ES-I3 (cell line): ENCODE data around the gene RTP1.
A peak's percentile ranks its signal among the peaks of the same experiment; 100 is the strongest.
"Not testable (repeated sequence)": the region's sequence is repeated elsewhere in the genome, so short reads cannot be mapped to it uniquely, and the experiment has no call there.

Experiments used
- H3K36me3 ChIP-seq: 2 replicates; pipeline ENCODE4 v1.6.1; 2013; ENCODE audit warnings: mild to moderate bottlenecking, low read length, control low read depth, moderate library complexity; ENCODE audit not compliant: insufficient read depth
- H3K4me1 ChIP-seq: 2 replicates; pipeline ENCODE4 v1.6.1; 2013; ENCODE audit warnings: mild to moderate bottlenecking, control low read depth, low read length; ENCODE audit not compliant: insufficient read depth
- H3K9ac ChIP-seq: 2 replicates; pipeline ENCODE4 v1.6.1; 2013; ENCODE audit warnings: low read depth, mild to moderate bottlenecking, low read length, moderate library complexity
- H3K9me3 ChIP-seq: 2 replicates; pipeline ENCODE4 v1.6.1; 2013; ENCODE audit warnings: mild to moderate bottlenecking, low read length, moderate library complexity; ENCODE audit not compliant: control insufficient read depth, insufficient read depth

RTP1 gene

GRCh38 chr3:187185759-187186158, 11.5 kb upstream of the RTP1 start:
- H3K36me3 ChIP-seq = no peaks in the 10 kb centered on the region
- H3K4me1 ChIP-seq = peaks cover 62% of the 10 kb centered on the region
- no peaks in the 10 kb centered on the region for H3K9me3 ChIP-seq
- peak overlapping the region; percentile 34; the same call in 1 of the 2 replicates for H3K9ac ChIP-seq

- Histone ChIP-seq H3K9ac (peak overlapping the region; percentile 14; the same call in 1 of the 2 replicates), H3K9me3 (no peaks in the 10 kb centered on the region), H3K4me1 (peaks cover 60% of the 10 kb centered on the region), H3K36me3 (no peaks in the 10 kb centered on the region)
Observed at GRCh38 chr3:187186375-187186774, 10.9 kb upstream of the RTP1 start.

GRCh38 chr3:187186801-187187421, 10.4 kb upstream of the RTP1 start:
- no peaks in the 10 kb centered on the region for H3K9me3 ChIP-seq
- H3K36me3 ChIP-seq = no peaks in the 10 kb centered on the region
- peaks cover 54% of the 10 kb centered on the region for H3K4me1 ChIP-seq
- H3K9ac ChIP-seq = peak overlapping the region; percentile 14; the same call in 1 of the 2 replicates

GRCh38 chr3:187188931-187189330, 8.4 kb upstream of the RTP1 start:
- Histone ChIP-seq H3K4me1 (peaks cover 35% of the 10 kb centered on the region), H3K9me3 (no peaks in the 10 kb centered on the region; the same call in 1 of the 2 replicates), H3K36me3 (no peaks in the 10 kb centered on the region; the same call in 1 of the 2 replicates), H3K9ac (no peak overlapping the region)

- no peaks in the 10 kb centered on the region; the same call in 1 of the 2 replicates for H3K9me3 ChIP-seq
- peaks cover 2% of the 10 kb centered on the region; the same call in 1 of the 2 replicates for H3K36me3 ChIP-seq
- no peak overlapping the region for H3K9ac ChIP-seq
- peaks cover 20% of the 10 kb centered on the region for H3K4me1 ChIP-seq
Observed at GRCh38 chr3:187191271-187191670, 6.0 kb upstream of the RTP1 start.

GRCh38 chr3:187193181-187193580, 4.1 kb upstream of the RTP1 start:
- Histone ChIP-seq H3K9ac (no peak overlapping the region), H3K4me1 (peaks cover under 1% of the 10 kb centered on the region; the same call in 1 of the 2 replicates), H3K36me3 (peaks cover 2% of the 10 kb centered on the region), H3K9me3 (no peaks in the 10 kb centered on the region; the same call in 1 of the 2 replicates)

- H3K9ac ChIP-seq = no peak overlapping the region
- H3K9me3 ChIP-seq = no peaks in the 10 kb centered on the region; the same call in 1 of the 2 replicates
- no peaks in the 10 kb centered on the region for H3K4me1 ChIP-seq
- peaks cover 2% of the 10 kb centered on the region for H3K36me3 ChIP-seq
Observed at GRCh38 chr3:187196573-187197334, 532 bp upstream of the RTP1 start.

- peaks cover 3% of the 10 kb centered on the region; the same call in 1 of the 2 replicates for H3K4me1 ChIP-seq
- no peak overlapping the region for H3K9ac ChIP-seq
- no peaks in the 10 kb centered on the region for H3K9me3 ChIP-seq
- H3K36me3 ChIP-seq = peaks cover 2% of the 10 kb centered on the region; the same call in 1 of the 2 replicates
Observed at GRCh38 chr3:187198490-187198889, 1.2 kb downstream of the RTP1 start.

- H3K36me3 ChIP-seq, H3K4me1 ChIP-seq, H3K9ac ChIP-seq, H3K9me3 ChIP-seq: not testable (repeated sequence)
Observed at GRCh38 chr3:187199463-187200050, 2.3 kb downstream of the RTP1 start.

- H3K4me1 ChIP-seq = peaks cover 13% of the 10 kb centered on the region
- peaks cover 27% of the 10 kb centered on the region for H3K9me3 ChIP-seq
- H3K9ac ChIP-seq = no peak overlapping the region
- H3K36me3 ChIP-seq = peaks cover 4% of the 10 kb centered on the region
Observed at GRCh38 chr3:187205683-187206082, 8.4 kb downstream of the RTP1 start.

- H3K36me3 ChIP-seq = peaks cover 4% of the 10 kb centered on the region
- H3K9ac ChIP-seq = no peak overlapping the region
- peaks cover 27% of the 10 kb centered on the region for H3K9me3 ChIP-seq
- H3K4me1 ChIP-seq = peaks cover 14% of the 10 kb centered on the region
Observed at GRCh38 chr3:187207062-187207461, 9.8 kb downstream of the RTP1 start.

GRCh38 chr3:187207624-187208023, 10.3 kb downstream of the RTP1 start:
- H3K9me3 ChIP-seq = peaks cover 27% of the 10 kb centered on the region
- peaks cover 14% of the 10 kb centered on the region for H3K4me1 ChIP-seq
- peaks cover 4% of the 10 kb centered on the region for H3K36me3 ChIP-seq
- H3K9ac ChIP-seq = no peak overlapping the region

- Histone ChIP-seq H3K36me3 (peaks cover 4% of the 10 kb centered on the region), H3K9me3 (peaks cover 27% of the 10 kb centered on the region), H3K4me1 (peaks cover 14% of the 10 kb centered on the region), H3K9ac (no peak overlapping the region)
Observed at GRCh38 chr3:187208159-187208558, 10.9 kb downstream of the RTP1 start.

- Histone ChIP-seq H3K4me1 (peaks cover 14% of the 10 kb centered on the region), H3K36me3 (peaks cover 4% of the 10 kb centered on the region), H3K9me3 (peaks cover 27% of the 10 kb centered on the region), H3K9ac (no peak overlapping the region)
Observed at GRCh38 chr3:187209491-187209890, 12.2 kb downstream of the RTP1 start.
